HG02678 (cell line): ENCODE results near the gene DCDC2.
"Not testable (repeated sequence)": the region's sequence is repeated elsewhere in the genome, so short reads cannot be mapped to it uniquely, and the experiment has no call there.

Experiments
- ATAC-seq: cut with Tn5 transposase; IDR thresholded peaks from one replicate; pipeline ENCODE4 v1.9.1; 2021; ENCODE audit warnings: mild to moderate bottlenecking, moderate library complexity; ENCODE audit not compliant: unreplicated experiment

Gene DCDC2

GRCh38 chr6:24357336-24358218 is at the start of gene DCDC2:
TSS of gene DCDC2 (minus strand) at chr6:24358059. CDS start at chr6:24357750, 309 bp downstream.
- ATAC-seq = no peak

- ATAC-seq = no peak
Measured at GRCh38 chr6:24405262-24405661, 47.4 kb upstream of the DCDC2 start.

GRCh38 chr6:24403501-24403824 is 45.6 kb upstream of the DCDC2 start:
- no peak for ATAC-seq

- peak; percentile 97 for ATAC-seq
Measured at GRCh38 chr6:24402697-24403500, 45.0 kb upstream of the DCDC2 start, which contains the start of gene MRS2. TSS of gene MRS2 (plus strand) at chr6:24402936. CDS start at chr6:24403047, 111 bp downstream.

GRCh38 chr6:24401458-24401857 is 43.6 kb upstream of the DCDC2 start:
- no peak for ATAC-seq

- ATAC-seq = not testable (repeated sequence)
Measured at GRCh38 chr6:24400045-24401039, 42.5 kb upstream of the DCDC2 start.

- no peak for ATAC-seq
Measured at GRCh38 chr6:24397631-24398030, 39.8 kb upstream of the DCDC2 start.

- ATAC-seq = no peak
Measured at GRCh38 chr6:24396824-24397223, 39.0 kb upstream of the DCDC2 start.

GRCh38 chr6:24394780-24395437 is 37.0 kb upstream of the DCDC2 start:
- no peak for ATAC-seq

- ATAC-seq = no peak
Measured at GRCh38 chr6:24394061-24394779, 36.4 kb upstream of the DCDC2 start.

- ATAC-seq = peak; percentile 96
Measured at GRCh38 chr6:24391756-24392405, 34.0 kb upstream of the DCDC2 start.

- no peak for ATAC-seq
Measured at GRCh38 chr6:24391208-24391607, 33.3 kb upstream of the DCDC2 start.

GRCh38 chr6:24387818-24388217 is 30.0 kb upstream of the DCDC2 start:
- no peak for ATAC-seq

GRCh38 chr6:24385536-24386269 is 27.8 kb upstream of the DCDC2 start:
- ATAC-seq = peak; percentile 69

GRCh38 chr6:24384369-24385130 is 26.7 kb upstream of the DCDC2 start:
- not testable (repeated sequence) for ATAC-seq

- ATAC-seq = not testable (repeated sequence)
Measured at GRCh38 chr6:24382891-24383494, 25.1 kb upstream of the DCDC2 start.

GRCh38 chr6:24382220-24382540 is 24.3 kb upstream of the DCDC2 start:
- ATAC-seq = no peak
